Testis (tissue), 3 donors: ENCODE results near the gene DSTN. TPM values are rescaled to one million over a fixed set of nuclear protein-coding genes. Genes with fewer than 3 reads are reported as not detected.
A peak's percentile ranks its signal among the peaks of the same experiment; 100 is the strongest.

Experiments
- DNase-seq: peaks from one replicate; pipeline ENCODE4 v3.0.0-alpha.2; 2019
- H3K27ac ChIP-seq, 2 donors: fragments of 200-600 bp; sonication (generic); one replicate each; pipeline ENCODE4 v1.5.1; 2019
- H3K27me3 ChIP-seq: fragments of 200-600 bp; sonication (generic); one replicate; pipeline ENCODE4 v1.5.1; 2019
- H3K36me3 ChIP-seq: fragments of 200-600 bp; sonication (generic); one replicate; pipeline ENCODE4 v1.5.1; 2017; ENCODE audit warnings: low read depth; ENCODE audit errors: missing control alignments
- H3K4me1 ChIP-seq: fragments of 200-600 bp; sonication (generic); one replicate; pipeline ENCODE4 v1.5.1; 2019
- H3K4me3 ChIP-seq, 2 donors: fragments of 200-600 bp; sonication (generic); one replicate each; pipeline ENCODE4 v1.5.1; 2017 to 2019
- H3K9me3 ChIP-seq: fragments of 200-600 bp; sonication (generic); one replicate; pipeline ENCODE4 v1.5.1; 2017
- POLR2A ChIP-seq: fragments of 450-650 bp; IDR thresholded peaks from one replicate; pipeline ENCODE4 v1.6.1; 2017; ENCODE audit warnings: antibody characterized with exemption, mild to moderate bottlenecking, moderate library complexity
- WGBS, 2 donors: methylation state at CpG; one replicate each; pipeline ENCODE4 v1.1.5; 2018; 5-methylcytosine and 5-hydroxymethylcytosine counted together
- intact Hi-C: fragments of 100-400 bp; cut with DNase I; formaldehyde crosslinking; loops from one replicate; pipeline ENCODE4 v1.15.1; 2023; ENCODE audit warnings: low total_unique reads
- polyA plus RNA-seq: library from polyadenylated mRNA; stranded (reverse); fragments of 350-450 nt; fragmentation: Illumina TruSeq; extraction: RNeasy Lipid Tissue Mini Kit (QIAGEN cat#74804); gene quantifications from one replicate; pipeline ENCODE4 v1.2.3, GENCODE V29; 2014; ENCODE audit warnings: low read depth, low replicate concordance; ENCODE audit not compliant: insufficient read depth
- total RNA-seq, 2 donors: library from RNA; depleted of rRNA; stranded (reverse); fragments of >200 nt; gene quantifications; one replicate each; pipeline ENCODE4 v1.2.3, GENCODE V29; 2016
- TF ChIP-seq, protein P1 (sequence below), 3 experiments: fragments of 450-650 bp in 2 of 3; fragments of 200-600 bp in 1 of 3; sonication (generic) in 1 of 3; IDR thresholded peaks; one replicate each; pipeline ENCODE4 v1.5.1; 2016 to 2019; ENCODE audit warnings: antibody characterized with exemption in 3 of 3, mild to moderate bottlenecking in 2 of 3, moderate library complexity in 1 of 3

DSTN gene
- total and polyA plus RNA-seq, 3 donors from 2014 or later, result 121 to 301 (median 148) TPM

DNA sequence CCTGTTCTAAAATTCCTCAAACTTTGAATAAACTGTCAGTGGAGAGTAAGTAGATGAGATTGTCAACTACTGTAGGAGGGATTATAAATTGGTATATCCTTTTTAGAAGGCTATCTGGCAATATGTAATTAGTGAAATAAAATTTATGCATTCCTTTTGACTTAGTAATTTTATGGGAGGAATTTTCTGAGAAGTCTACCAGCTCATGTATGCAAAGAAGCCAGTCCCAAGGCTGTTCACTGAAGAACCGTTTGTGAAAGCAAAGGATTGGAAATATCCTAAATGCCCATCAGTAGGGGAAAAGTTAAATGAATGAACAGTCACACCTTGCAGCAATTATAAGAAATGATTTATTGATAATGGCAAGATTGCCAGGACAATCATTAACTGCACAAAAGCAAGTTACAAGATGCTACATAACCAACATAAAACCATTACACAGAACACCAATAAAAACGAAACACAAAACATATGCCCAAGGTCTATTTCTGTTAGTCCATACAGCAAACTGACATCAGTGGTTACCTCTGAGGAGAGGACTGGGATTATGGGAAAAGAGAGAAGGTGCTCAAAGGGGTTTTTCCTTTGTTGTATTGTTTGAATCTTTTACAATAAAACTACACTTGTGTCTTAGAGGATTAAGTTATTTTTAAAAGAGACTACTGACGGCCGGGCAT, 4.6 kb upstream of the DSTN start:
- 78 to 81% methylated on average over 4 of the region's 4 CpGs for WGBS, 2 donors
- H3K4me3 ChIP-seq, result no peak overlapping the region
- H3K27ac ChIP-seq, result no peak overlapping the region
- no peaks in the 10 kb centered on the region for H3K36me3 ChIP-seq
- H3K4me1 ChIP-seq, result no peaks in the 10 kb centered on the region
- no peaks in the 10 kb centered on the region for H3K9me3 ChIP-seq
- intact Hi-C loops, result no loop called here
- no peak for TF ChIP-seq POLR2A
- TF ChIP-seq, protein P1, sequence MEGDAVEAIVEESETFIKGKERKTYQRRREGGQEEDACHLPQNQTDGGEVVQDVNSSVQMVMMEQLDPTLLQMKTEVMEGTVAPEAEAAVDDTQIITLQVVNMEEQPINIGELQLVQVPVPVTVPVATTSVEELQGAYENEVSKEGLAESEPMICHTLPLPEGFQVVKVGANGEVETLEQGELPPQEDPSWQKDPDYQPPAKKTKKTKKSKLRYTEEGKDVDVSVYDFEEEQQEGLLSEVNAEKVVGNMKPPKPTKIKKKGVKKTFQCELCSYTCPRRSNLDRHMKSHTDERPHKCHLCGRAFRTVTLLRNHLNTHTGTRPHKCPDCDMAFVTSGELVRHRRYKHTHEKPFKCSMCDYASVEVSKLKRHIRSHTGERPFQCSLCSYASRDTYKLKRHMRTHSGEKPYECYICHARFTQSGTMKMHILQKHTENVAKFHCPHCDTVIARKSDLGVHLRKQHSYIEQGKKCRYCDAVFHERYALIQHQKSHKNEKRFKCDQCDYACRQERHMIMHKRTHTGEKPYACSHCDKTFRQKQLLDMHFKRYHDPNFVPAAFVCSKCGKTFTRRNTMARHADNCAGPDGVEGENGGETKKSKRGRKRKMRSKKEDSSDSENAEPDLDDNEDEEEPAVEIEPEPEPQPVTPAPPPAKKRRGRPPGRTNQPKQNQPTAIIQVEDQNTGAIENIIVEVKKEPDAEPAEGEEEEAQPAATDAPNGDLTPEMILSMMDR (IDR thresholded peaks at IDR 0.05), result no peak
- no peaks in the 10 kb centered on the region for H3K27me3 ChIP-seq
- no peak for DNase-seq

GRCh38 chr20:17566345-17566744, 3.5 kb upstream of the DSTN start:
- intact Hi-C loops, result no loop called here
- Histone ChIP-seq H3K4me1 (no peaks in the 10 kb centered on the region), H3K27me3 (no peaks in the 10 kb centered on the region), H3K9me3 (no peaks in the 10 kb centered on the region), H3K4me3 (no peak overlapping the region), H3K27ac (no peak overlapping the region), H3K36me3 (no peaks in the 10 kb centered on the region)
- 92 to 95% methylated on average over 3 of the region's 3 CpGs for WGBS, 2 donors
- TF ChIP-seq POLR2A, result no peak
- TF ChIP-seq, protein P1 (IDR thresholded peaks at IDR 0.05), result no peak
- DNase-seq, result no peak

DNA sequence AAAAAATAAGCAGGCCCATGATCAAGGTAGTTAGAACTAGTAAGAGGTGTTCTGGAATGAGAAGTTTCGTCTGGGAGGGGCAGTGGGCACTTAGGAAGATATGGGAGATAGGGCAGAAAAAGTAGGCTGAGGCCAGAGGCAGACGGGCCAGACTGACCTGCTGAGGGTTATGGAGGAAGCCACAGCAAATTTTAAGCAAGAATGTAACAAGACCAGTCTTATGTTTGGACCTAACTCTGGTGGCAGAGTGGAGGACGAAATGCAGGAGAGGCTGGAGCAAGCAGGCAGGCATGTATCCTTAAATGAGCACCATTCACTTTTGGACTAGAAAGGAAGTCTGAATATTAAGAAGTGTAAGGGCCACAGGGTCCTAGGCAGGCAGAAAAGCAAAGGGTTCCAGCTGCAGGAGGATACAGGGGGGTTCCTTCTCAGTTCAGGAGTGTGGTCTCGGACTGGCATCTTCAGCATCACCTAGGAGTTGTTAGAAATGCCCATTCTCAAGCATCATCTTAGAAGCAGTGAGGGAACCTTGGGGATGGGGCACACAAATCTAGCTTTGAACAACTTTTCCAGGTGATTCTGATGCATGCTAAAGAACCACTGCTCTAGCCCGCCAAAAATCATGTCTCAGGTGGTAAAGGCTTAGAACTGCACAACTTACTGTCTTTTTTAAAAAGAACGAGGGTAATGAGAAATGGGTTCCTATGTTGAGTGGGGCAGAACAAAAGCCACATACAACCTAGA, 1.7 kb upstream of the DSTN start:
- 41 to 49% methylated on average over 6 of the region's 6 CpGs for WGBS, 2 donors
- H3K4me1 ChIP-seq, result peaks cover 12% of the 10 kb centered on the region
- intact Hi-C loops, result no loop called here

GRCh38 chr20:17568972-17569521, 828 bp upstream of the DSTN start:
- peak overlapping the region; percentile 100 for H3K4me3 ChIP-seq
- no peaks in the 10 kb centered on the region for H3K36me3 ChIP-seq
- 0 to 1% methylated on average over 33 to 37 of the region's 38 CpGs for WGBS, 2 donors
- TF ChIP-seq POLR2A, result no peak
- TF ChIP-seq, protein P1 (IDR thresholded peaks at IDR 0.05), result no peak
- no peaks in the 10 kb centered on the region for H3K9me3 ChIP-seq
- no peaks in the 10 kb centered on the region for H3K27me3 ChIP-seq
- H3K4me1 ChIP-seq, result peaks cover 14% of the 10 kb centered on the region
- intact Hi-C loops, result no loop called here
- peak overlapping the region; percentile 100 for H3K27ac ChIP-seq
- peak; percentile 80 for DNase-seq

More for the DNA sequence above, 1.7 kb upstream of the DSTN start:
- no peaks in the 10 kb centered on the region for H3K36me3 ChIP-seq
- no peaks in the 10 kb centered on the region for H3K9me3 ChIP-seq
- H3K4me3 ChIP-seq, result peak overlapping the region; percentile 100
- no peak for DNase-seq
- TF ChIP-seq POLR2A, result no peak
- TF ChIP-seq, protein P1 (IDR thresholded peaks at IDR 0.05), result no peak
- H3K27ac ChIP-seq, result peak overlapping the region; percentile 100
- no peaks in the 10 kb centered on the region for H3K27me3 ChIP-seq
